Kidney (tissue), 14 donors: Measurements from ENCODE around the gene PIP5K1B. TPM values are rescaled to one million over a fixed set of nuclear protein-coding genes. Genes with fewer than 3 reads are reported as not detected.

Experiments used
- DNase-seq, 5 donors: peaks; one replicate each; pipeline ENCODE4 v3.0.0-alpha.2; 2013 to 2020
- FAIRE-seq: peaks from 2 replicates; lab custom pipeline; 2012; peaks lifted over from hg19 to GRCh38; lab: Jason Lieb, UNC
- H3K27ac ChIP-seq, 2 donors: one replicate each; pipeline ENCODE4 v1.7.0; 2013; ENCODE audit warnings: low read depth in 2 of 2, low read length in 2 of 2, inconsistent platforms in 1 of 2
- H3K27me3 ChIP-seq: one replicate; pipeline ENCODE4 v1.7.1; 2013; ENCODE audit warnings: low read length, inconsistent platforms; ENCODE audit not compliant: control insufficient read depth, insufficient read depth
- H3K36me3 ChIP-seq, 3 donors: one replicate each; pipeline versions ENCODE4 v1.7.0 to v1.7.1; 2013; ENCODE audit warnings: low read length in 3 of 3, control low read depth in 1 of 3, inconsistent platforms in 1 of 3; ENCODE audit not compliant: insufficient read depth in 3 of 3, control insufficient read depth in 2 of 3
- H3K4me1 ChIP-seq, 3 donors: one replicate each; pipeline versions ENCODE4 v1.7.0 to v1.7.1; 2013; ENCODE audit warnings: low read length in 3 of 3, inconsistent platforms in 1 of 3, low read depth in 1 of 3; ENCODE audit not compliant: control insufficient read depth in 2 of 3, insufficient read depth in 2 of 3
- H3K4me3 ChIP-seq, 3 donors: one replicate each; pipeline versions ENCODE4 v1.7.0 to v1.8.1; 2013; ENCODE audit warnings: low read length in 3 of 3, control low read depth in 1 of 3, inconsistent platforms in 1 of 3
- H3K9ac ChIP-seq, 3 donors: one replicate each; pipeline versions ENCODE4 v1.7.0 to v1.7.1; 2013; ENCODE audit warnings: low read length in 3 of 3, control low read depth in 1 of 3, inconsistent platforms in 1 of 3
- H3K9me3 ChIP-seq, 3 donors: one replicate each; pipeline versions ENCODE4 v1.7.0 to v1.7.1; 2013; ENCODE audit warnings: low read length in 3 of 3, control low read depth in 1 of 3, inconsistent platforms in 1 of 3; ENCODE audit not compliant: control insufficient read depth in 2 of 3, insufficient read depth in 1 of 3
- CTCF ChIP-seq: IDR thresholded peaks from 3 replicates; pipeline ENCODE4 v1.5.1; 2012; ENCODE audit warnings: mild to moderate bottlenecking, moderate library complexity, borderline replicate concordance; ENCODE audit not compliant: insufficient read depth; ENCODE audit errors: extremely low read depth
- intact Hi-C: fragments of 100-400 bp; cut with DNase I; formaldehyde crosslinking; loops from one replicate; pipeline ENCODE4 v1.11.1; 2022
- polyA plus RNA-seq: library from polyadenylated mRNA; stranded (reverse); fragments of 350-450 nt; fragmentation: Illumina TruSeq; extraction: RNeasy Lipid Tissue Mini Kit (QIAGEN cat#74804); gene quantifications from one replicate; pipeline ENCODE4 v1.2.3, GENCODE V29; 2014; ENCODE audit warnings: low read depth, low replicate concordance; ENCODE audit not compliant: insufficient read depth
- total RNA-seq: library from RNA; stranded (reverse); fragmentation: NEBNext Ultra II Directional; extraction: Animal tissue kit (Norgen Biotek cat#: 25700); gene quantifications from one replicate; pipeline ENCODE4 v1.2.1, GENCODE V29; 2021
- donor health status: control.
- donor health status: control.
- donor health status: control.
- donor health status: control.
- donor health status: control.
- donor health status: DM: yes; HTN: yes; CAD: no.
- donor health status: Normal renal cell carcinoma (clear cell type).

The PIP5K1B gene
- total and polyA plus RNA-seq, 2 donors from 2014 or later = 9.4 to 10.1 TPM

- intact Hi-C loops = no loop called here
Observed at GRCh38 chr9:68852941-68853340, 147.9 kb downstream of the PIP5K1B start.

GRCh38 chr9:68859347-68859746, 154.3 kb downstream of the PIP5K1B start:
- no peak for FAIRE-seq
- no peak for TF ChIP-seq CTCF
- no peaks in the 10 kb centered on the region for H3K27me3 ChIP-seq

More at GRCh38 chr9:68852941-68853340, 147.9 kb downstream of the PIP5K1B start:
- TF ChIP-seq CTCF = no peak
- Histone ChIP-seq H3K27ac (no peak overlapping the region), H3K4me1 (no peaks in the 10 kb centered on the region), H3K9ac (no peak overlapping the region), H3K36me3 (no peaks in the 10 kb centered on the region), H3K4me3 (no peak overlapping the region), H3K27me3 (no peaks in the 10 kb centered on the region), H3K9me3 (no peaks in the 10 kb centered on the region)
- FAIRE-seq (no peak), DNase-seq (no peak)

GRCh38 chr9:68860419-68860818, 155.4 kb downstream of the PIP5K1B start:
- H3K27me3 ChIP-seq = no peaks in the 10 kb centered on the region
- intact Hi-C loops = no loop called here
- H3K27ac ChIP-seq = no peak overlapping the region
- TF ChIP-seq CTCF = no peak
- FAIRE-seq = no peak
- no peak for DNase-seq
- no peak overlapping the region for H3K9ac ChIP-seq
- H3K4me3 ChIP-seq = no peak overlapping the region
- H3K4me1 ChIP-seq = no peaks in the 10 kb centered on the region
- no peaks in the 10 kb centered on the region for H3K9me3 ChIP-seq
- H3K36me3 ChIP-seq = no peaks in the 10 kb centered on the region

More at GRCh38 chr9:68859347-68859746, 154.3 kb downstream of the PIP5K1B start:
- H3K4me3 ChIP-seq = no peak overlapping the region
- intact Hi-C loops = no loop called here
- H3K9ac ChIP-seq = no peak overlapping the region
- no peaks in the 10 kb centered on the region for H3K4me1 ChIP-seq
- no peak for DNase-seq
- no peak overlapping the region for H3K27ac ChIP-seq
- no peaks in the 10 kb centered on the region for H3K9me3 ChIP-seq
- no peaks in the 10 kb centered on the region for H3K36me3 ChIP-seq

GRCh38 chr9:68861436-68861835, 156.4 kb downstream of the PIP5K1B start:
- Histone ChIP-seq H3K9ac (no peak overlapping the region), H3K4me3 (no peak overlapping the region), H3K27ac (no peak overlapping the region), H3K4me1 (no peaks in the 10 kb centered on the region), H3K27me3 (no peaks in the 10 kb centered on the region), H3K9me3 (no peaks in the 10 kb centered on the region), H3K36me3 (no peaks in the 10 kb centered on the region)
- intact Hi-C loops = no loop called here
- FAIRE-seq (no peak), DNase-seq (no peak)
- no peak for TF ChIP-seq CTCF
